Frontal cortex (tissue), 4 donors: ENCODE measurements around the gene ATP6V1G2. TPM values are rescaled to one million over a fixed set of nuclear protein-coding genes. Genes with fewer than 3 reads are reported as not detected.
"Not testable (repeated sequence)": the region's sequence is repeated elsewhere in the genome, so short reads cannot be mapped to it uniquely, and the experiment has no call there.

Experiments used
- DNase-seq, 2 donors: peaks; one replicate each; pipeline ENCODE4 v3.0.0; 2012; ENCODE audit warnings: low spot score in 2 of 2
- FAIRE-seq: peaks from 2 replicates; lab custom pipeline; 2012; peaks lifted over from hg19 to GRCh38; lab: Jason Lieb, UNC
- total RNA-seq: library from RNA; depleted of rRNA; stranded (reverse); fragments of >200 nt; gene quantifications from one replicate; pipeline ENCODE4 v1.2.3, GENCODE V29; 2014
- donor health status: control.
- donor health status: control.
- donor health status: control.

ATP6V1G2 gene
- total RNA-seq, 1 donor from 2014 or later = 54.6 TPM

GRCh38 chr6:31557443-31558317 is 11.3 kb upstream of the ATP6V1G2 start:
- no peak for FAIRE-seq
- DNase-seq = no peak

GRCh38 chr6:31556307-31556706 is 9.9 kb upstream of the ATP6V1G2 start:
- DNase-seq (no peak), FAIRE-seq (no peak)

GRCh38 chr6:31551371-31551770 is 5.0 kb upstream of the ATP6V1G2 start:
- DNase-seq, FAIRE-seq: not testable (repeated sequence)

GRCh38 chr6:31548544-31548873 is 2.1 kb upstream of the ATP6V1G2 start:
- FAIRE-seq = no peak
- DNase-seq = no peak

GRCh38 chr6:31547727-31548543 is 1.5 kb upstream of the ATP6V1G2 start:
- FAIRE-seq = no peak
- no peak for DNase-seq

- FAIRE-seq (no peak), DNase-seq (peak; percentile 89 to 91)
Observed at GRCh38 chr6:31546958-31547726, 734 bp upstream of the ATP6V1G2 start, which contains the start of gene NFKBIL1. Gene NFKBIL1, plus strand, starts transcription at chr6:31547608. Its CDS starts 87 bp downstream, at chr6:31547695.

- FAIRE-seq = no peak
- DNase-seq = no peak
Observed at GRCh38 chr6:31545291-31545690, 1.1 kb downstream of the ATP6V1G2 start.

- FAIRE-seq (no peak), DNase-seq (no peak)
Observed at GRCh38 chr6:31544676-31545075, 1.7 kb downstream of the ATP6V1G2 start.

- DNase-seq = no peak
- no peak for FAIRE-seq
Observed at GRCh38 chr6:31543639-31544038, 2.8 kb downstream of the ATP6V1G2 start.

GRCh38 chr6:31541658-31542521 is 4.5 kb downstream of the ATP6V1G2 start, which contains the start of gene DDX39B:
Gene DDX39B, minus strand, starts transcription at chr6:31542003. Its CDS starts 1,471 bp downstream, at chr6:31540532.
- peak; percentile 76 to 78 for DNase-seq
- no peak for FAIRE-seq

- FAIRE-seq (no peak), DNase-seq (no peak)
Observed at GRCh38 chr6:31541059-31541657, 5.2 kb downstream of the ATP6V1G2 start.

- DNase-seq (no peak), FAIRE-seq (no peak)
Observed at GRCh38 chr6:31540640-31541039, 5.8 kb downstream of the ATP6V1G2 start.

- no peak for DNase-seq
- no peak for FAIRE-seq
Observed at GRCh38 chr6:31538805-31539400, 7.5 kb downstream of the ATP6V1G2 start.

- no peak for FAIRE-seq
- DNase-seq = no peak
Observed at GRCh38 chr6:31535538-31536324, 10.7 kb downstream of the ATP6V1G2 start.

GRCh38 chr6:31534521-31535040 is 11.8 kb downstream of the ATP6V1G2 start:
- FAIRE-seq (no peak), DNase-seq (no peak)

GRCh38 chr6:31534011-31534410 is 12.4 kb downstream of the ATP6V1G2 start:
- DNase-seq = no peak
- FAIRE-seq = no peak

- no peak for FAIRE-seq
- no peak for DNase-seq
Observed at GRCh38 chr6:31533455-31533841, 13.0 kb downstream of the ATP6V1G2 start.
